ENCODE measurements around the gene LNX2. TPM values are rescaled to one million over a fixed set of nuclear protein-coding genes. Genes with fewer than 3 reads are reported as not detected.
A peak's percentile ranks its signal among the peaks of the same experiment; 100 is the strongest.

LNX2 gene
- total and polyA plus RNA-seq, 7 experiments from 2014 or later, result 3.2 to 10.7 (median 4.5) TPM

DNA sequence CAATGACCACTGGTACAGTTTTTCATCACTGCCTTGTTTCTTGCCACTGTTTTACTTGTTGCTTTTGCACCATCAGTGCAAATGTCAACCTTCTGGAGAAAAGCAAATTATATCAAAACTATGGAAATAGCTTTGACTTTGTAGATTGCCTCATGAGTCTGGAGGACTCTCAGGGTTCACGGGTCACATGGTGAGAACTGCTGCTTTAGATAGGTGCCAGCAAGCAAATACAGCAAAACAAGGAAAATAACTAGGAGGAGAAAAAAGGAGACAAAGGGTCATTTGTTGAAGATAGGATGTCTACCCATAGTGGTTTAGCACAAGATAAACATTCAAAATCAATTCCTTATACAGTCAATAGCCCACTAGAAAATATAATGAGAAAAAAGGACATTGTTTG, 34.5 kb upstream of the LNX2 start:
- Histone ChIP-seq H3K36me3 (ENCODE audit: control insufficient read depth in 2 of 3, insufficient read depth in 3 of 3, low read length in 3 of 3) (peaks cover 7 to 12% (median 10%) of the 10 kb centered on the region in 3 experiments), H3K4me3 (ENCODE audit: low read length) (no peak overlapping the region), H3K27ac (ENCODE audit: low read depth, low read length) (no peak overlapping the region), H3K27me3 (ENCODE audit: control insufficient read depth in 2 of 2, insufficient read depth in 2 of 2, low read length in 2 of 2) (no peaks in the 10 kb centered on the region), H3K9me3 (ENCODE audit: control insufficient read depth in 2 of 3, low read length in 3 of 3) (peaks cover under 1 to 7% (median 7%) of the 10 kb centered on the region in 3 experiments), H3K4me1 (ENCODE audit: control insufficient read depth in 2 of 2, insufficient read depth in 2 of 2, low read length in 2 of 2) (no peaks in the 10 kb centered on the region)
- Mint-ChIP-seq H3K27ac (no peak overlapping the region), H3K4me1 (peaks cover 2 to 20% (median 4%) of the 10 kb centered on the region in 7 donors), H3K9me3 (peaks cover 0 to 11% (median 6%) of the 10 kb centered on the region in 11 donors), H3K4me3 (no peak overlapping the region), H3K27me3 (no peaks in the 10 kb centered on the region), H3K36me3 (peaks cover 7 to 41% (median 28%) of the 10 kb centered on the region in 5 donors)
- ChIA-PET POLR2A (no interaction called here), CTCF (no interaction called here)
- DNase-seq, result no peak
- ATAC-seq, result no peak
- intact Hi-C loops (cut with micrococcal nuclease), result loop anchor here in 1 of 2 donors (5.0 kb wide), 1 partner anchor 33 kb away; the partner anchor contains the start of genes LNX2 and POLR1D

DNA sequence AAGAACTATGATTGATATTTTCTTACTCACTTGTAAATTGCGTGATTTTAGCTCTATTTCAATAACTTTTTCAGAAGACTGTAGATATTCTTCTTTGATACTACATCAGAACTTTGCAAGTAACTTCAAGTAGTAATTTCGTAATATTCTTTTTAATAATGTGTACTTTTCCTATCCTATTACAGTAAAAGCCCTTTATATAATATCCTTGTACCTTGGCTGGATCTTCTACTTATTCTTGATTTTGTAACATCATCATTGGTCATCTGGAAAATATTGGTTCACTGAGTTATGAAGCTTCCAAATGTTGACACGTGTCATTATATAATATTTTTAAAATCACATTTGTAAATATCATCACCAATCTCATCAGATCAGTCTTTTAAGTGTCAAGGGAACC, 33.7 kb upstream of the LNX2 start:
- ChIA-PET POLR2A (no interaction called here), CTCF (no interaction called here)
- H3K27ac Mint-ChIP-seq, result no peak overlapping the region
- Histone ChIP-seq H3K27me3 (ENCODE audit: control insufficient read depth in 2 of 2, insufficient read depth in 2 of 2, low read length in 2 of 2) (no peaks in the 10 kb centered on the region), H3K4me3 (ENCODE audit: low read length) (no peak overlapping the region), H3K36me3 (ENCODE audit: control insufficient read depth in 2 of 3, insufficient read depth in 3 of 3, low read length in 3 of 3) (peaks cover 10 to 19% (median 16%) of the 10 kb centered on the region in 3 experiments), H3K27ac (ENCODE audit: low read depth, low read length) (no peak overlapping the region), H3K4me1 (ENCODE audit: control insufficient read depth in 2 of 2, insufficient read depth in 2 of 2, low read length in 2 of 2) (no peaks in the 10 kb centered on the region), H3K9me3 (ENCODE audit: control insufficient read depth in 2 of 3, low read length in 3 of 3) (peaks cover 3 to 11% (median 7%) of the 10 kb centered on the region in 3 experiments)
- ATAC-seq (no peak), DNase-seq (no peak)
- H3K4me3 Mint-ChIP-seq, result no peak overlapping the region
- peaks cover 0 to 15% (median 7%) of the 10 kb centered on the region in 11 donors for H3K9me3 Mint-ChIP-seq
- H3K27me3 Mint-ChIP-seq, result no peaks in the 10 kb centered on the region
- H3K4me1 Mint-ChIP-seq, result peaks cover 0 to 16% (median 4%) of the 10 kb centered on the region in 7 donors
- intact Hi-C loops (cut with micrococcal nuclease), result no loop called here
- peaks cover 11 to 44% (median 35%) of the 10 kb centered on the region in 5 donors for H3K36me3 Mint-ChIP-seq

DNA sequence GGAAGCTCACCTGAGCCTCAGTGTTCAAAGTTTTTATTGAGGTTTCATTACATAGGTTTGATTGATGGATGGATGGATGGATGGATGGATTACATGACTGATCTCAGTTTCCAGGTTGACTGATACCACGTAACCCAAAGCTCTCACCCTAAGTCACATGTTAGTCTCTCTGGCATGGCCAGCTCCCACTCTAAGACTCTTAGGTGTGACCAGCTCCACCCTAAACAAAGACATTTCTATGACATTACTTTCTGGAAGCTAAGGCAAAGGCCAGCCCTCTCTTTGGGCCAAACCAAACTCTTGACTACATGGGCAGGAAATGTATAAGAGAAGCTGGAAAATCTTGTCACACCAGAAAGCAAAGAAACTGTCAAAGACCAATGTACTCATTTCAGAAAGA, 30.0 kb upstream of the LNX2 start:
- H3K36me3 Mint-ChIP-seq, result peaks cover 11 to 63% (median 56%) of the 10 kb centered on the region in 5 donors
- peaks cover 0 to 24% (median 9%) of the 10 kb centered on the region in 11 donors for H3K9me3 Mint-ChIP-seq
- Histone ChIP-seq H3K27ac (ENCODE audit: low read depth, low read length) (no peak overlapping the region), H3K27me3 (ENCODE audit: control insufficient read depth in 2 of 2, insufficient read depth in 2 of 2, low read length in 2 of 2) (no peaks in the 10 kb centered on the region), H3K4me1 (ENCODE audit: control insufficient read depth in 2 of 2, insufficient read depth in 2 of 2, low read length in 2 of 2) (no peaks in the 10 kb centered on the region), H3K9me3 (ENCODE audit: control insufficient read depth in 2 of 3, low read length in 3 of 3) (peaks cover 3 to 11% (median 7%) of the 10 kb centered on the region in 3 experiments), H3K4me3 (ENCODE audit: low read length) (no peak overlapping the region), H3K36me3 (ENCODE audit: control insufficient read depth in 2 of 3, insufficient read depth in 3 of 3, low read length in 3 of 3) (peaks cover 10 to 31% (median 22%) of the 10 kb centered on the region in 3 experiments)
- intact Hi-C loops (cut with micrococcal nuclease), result no loop called here
- DNase-seq (no peak), ATAC-seq (no peak)
- H3K4me1 Mint-ChIP-seq, result peaks cover 0 to 25% (median 4%) of the 10 kb centered on the region in 7 donors
- no peak overlapping the region for H3K27ac Mint-ChIP-seq
- POLR2A ChIA-PET, result no interaction called here
- CTCF ChIA-PET, result no interaction called here
- H3K4me3 Mint-ChIP-seq, result no peak overlapping the region
- no peaks in the 10 kb centered on the region for H3K27me3 Mint-ChIP-seq

DNA sequence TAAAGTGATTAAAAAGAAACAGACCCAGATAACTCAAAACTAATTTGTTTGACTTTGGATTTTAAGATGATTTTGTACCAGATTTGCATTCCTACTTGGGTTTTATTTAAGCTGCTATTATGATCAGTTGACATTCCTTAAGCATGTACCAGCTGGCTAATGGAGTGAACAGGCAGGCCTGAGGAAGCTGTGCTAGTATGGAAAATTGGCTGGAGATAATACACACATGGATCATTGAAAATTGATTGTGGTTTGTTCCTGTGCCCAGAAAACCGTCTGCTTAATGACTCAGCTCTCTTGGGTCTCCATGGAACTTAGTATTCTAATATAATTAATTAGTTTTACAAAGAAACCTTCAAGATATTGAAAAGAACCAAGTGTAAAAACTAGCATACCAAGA, 24.0 kb upstream of the LNX2 start:
- intact Hi-C loops (cut with micrococcal nuclease), result no loop called here
- H3K27me3 ChIP-seq (ENCODE audit: control insufficient read depth in 2 of 2, insufficient read depth in 2 of 2, low read length in 2 of 2), result no peaks in the 10 kb centered on the region
- no peak overlapping the region for H3K4me3 ChIP-seq (ENCODE audit: low read length)
- Mint-ChIP-seq H3K27ac (peak overlapping the region in 1 of 9 donors; percentile 24), H3K36me3 (peaks cover 0 to 60% (median 33%) of the 10 kb centered on the region in 5 donors), H3K4me1 (peaks cover 18 to 64% (median 45%) of the 10 kb centered on the region in 7 donors), H3K9me3 (peaks cover 0 to 11% (median 4%) of the 10 kb centered on the region in 11 donors), H3K27me3 (no peaks in the 10 kb centered on the region), H3K4me3 (no peak overlapping the region)
- ChIA-PET CTCF (no interaction called here), POLR2A (no interaction called here)
- DNase-seq (no peak), ATAC-seq (no peak)
- peaks cover 0 to 14% (median 8%) of the 10 kb centered on the region in 3 experiments for H3K36me3 ChIP-seq (ENCODE audit: control insufficient read depth in 2 of 3, insufficient read depth in 3 of 3, low read length in 3 of 3)
- H3K4me1 ChIP-seq (ENCODE audit: control insufficient read depth in 2 of 2, insufficient read depth in 2 of 2, low read length in 2 of 2), result no peaks in the 10 kb centered on the region
- H3K9me3 ChIP-seq (ENCODE audit: control insufficient read depth in 2 of 3, low read length in 3 of 3), result no peaks in the 10 kb centered on the region
- H3K27ac ChIP-seq (ENCODE audit: low read depth, low read length), result no peak overlapping the region

DNA sequence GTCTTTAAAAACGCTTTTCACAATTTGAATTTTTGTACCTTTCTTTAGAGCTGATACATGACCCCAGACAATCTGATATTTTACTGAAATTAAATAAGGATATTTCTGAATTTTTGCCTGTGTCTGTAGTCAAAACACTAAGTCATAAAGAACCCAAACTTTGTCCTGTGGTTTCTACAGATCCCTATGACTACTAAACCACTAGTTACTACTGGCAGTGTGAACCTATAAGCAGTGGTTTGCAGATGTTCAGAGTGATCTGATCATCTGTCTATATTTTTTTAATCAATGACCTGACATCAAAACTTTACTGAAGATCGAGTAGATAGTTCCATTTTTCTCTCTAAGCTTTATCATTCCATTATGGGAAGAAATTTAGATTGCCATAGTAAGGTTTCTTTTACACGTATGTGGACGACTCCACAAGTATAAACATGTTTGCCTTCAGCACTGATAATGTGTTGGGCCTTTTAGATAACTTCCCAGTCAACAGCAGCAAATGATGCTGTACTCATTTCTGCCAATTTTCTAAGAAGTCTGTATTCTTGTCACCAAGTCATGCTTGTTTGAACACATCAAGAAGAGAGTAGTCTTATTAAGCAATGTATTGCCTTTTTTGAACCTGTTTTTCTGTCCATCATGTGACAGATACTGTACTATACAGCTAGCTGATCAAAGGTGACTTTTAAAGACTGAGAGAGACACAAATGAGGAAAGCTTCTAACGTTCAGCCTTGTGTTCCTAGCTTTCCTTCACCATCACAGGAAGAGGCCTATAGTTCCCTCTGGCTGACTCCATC, 23.2 kb upstream of the LNX2 start:
- no peak for ATAC-seq
- no peaks in the 10 kb centered on the region for H3K9me3 ChIP-seq (ENCODE audit: control insufficient read depth in 2 of 3, low read length in 3 of 3)
- H3K36me3 ChIP-seq (ENCODE audit: control insufficient read depth in 2 of 3, insufficient read depth in 3 of 3, low read length in 3 of 3), result peaks cover 0 to 8% (median 4%) of the 10 kb centered on the region in 3 experiments
- CTCF ChIA-PET, result no interaction called here
- Mint-ChIP-seq H3K4me3 (no peak overlapping the region), H3K27me3 (no peaks in the 10 kb centered on the region), H3K9me3 (peaks cover 0 to 5% (median 2%) of the 10 kb centered on the region in 11 donors), H3K36me3 (peaks cover 0 to 56% (median 25%) of the 10 kb centered on the region in 5 donors), H3K27ac (peak overlapping the region in 3 of 9 donors; percentile 3 to 24 (median 4)), H3K4me1 (peaks cover 18 to 69% (median 49%) of the 10 kb centered on the region in 7 donors)
- no peaks in the 10 kb centered on the region for H3K27me3 ChIP-seq (ENCODE audit: control insufficient read depth in 2 of 2, insufficient read depth in 2 of 2, low read length in 2 of 2)
- POLR2A ChIA-PET, result no interaction called here
- H3K27ac ChIP-seq (ENCODE audit: low read depth, low read length), result no peak overlapping the region
- no peak overlapping the region for H3K4me3 ChIP-seq (ENCODE audit: low read length)
- no peaks in the 10 kb centered on the region for H3K4me1 ChIP-seq (ENCODE audit: control insufficient read depth in 2 of 2, insufficient read depth in 2 of 2, low read length in 2 of 2)
- DNase-seq, result no peak
- intact Hi-C loops (cut with micrococcal nuclease), result no loop called here

DNA sequence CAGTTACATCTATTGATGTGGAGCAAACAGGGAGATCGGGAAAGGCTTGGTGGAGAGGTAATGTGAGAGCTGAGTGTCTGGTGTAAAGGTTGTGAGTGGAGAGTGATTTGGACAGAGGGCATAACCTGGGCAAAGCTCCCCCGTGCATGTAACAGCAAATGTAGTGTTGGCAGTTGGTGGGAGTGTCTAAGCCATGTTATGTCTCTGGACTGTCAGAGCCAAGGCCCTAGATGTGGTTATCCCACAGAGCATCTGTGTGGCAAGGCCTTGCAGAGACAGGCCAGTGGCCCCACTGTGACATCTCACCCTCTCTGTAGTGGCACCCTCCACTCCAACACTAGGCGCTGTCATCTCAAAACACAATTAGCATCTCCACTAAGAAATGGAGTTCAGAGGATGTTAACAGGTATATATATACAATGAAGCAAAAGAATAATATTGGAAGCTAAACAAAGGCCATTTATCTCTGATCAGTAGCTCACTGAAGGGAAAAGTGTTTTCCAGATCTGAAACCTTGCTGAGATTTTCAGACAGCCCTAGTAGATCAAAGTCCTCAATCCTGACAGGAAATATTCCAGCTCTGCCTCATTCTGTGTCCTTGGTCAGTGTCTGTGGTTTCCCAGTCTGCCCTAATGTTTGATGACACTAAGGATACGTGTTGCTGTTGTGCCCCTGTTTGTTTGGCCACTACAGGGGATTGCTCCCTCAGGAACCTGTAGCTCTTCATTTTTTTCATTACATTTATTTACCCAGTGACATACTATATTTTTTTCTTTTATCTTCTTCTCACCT, 21.6 kb upstream of the LNX2 start:
- Mint-ChIP-seq H3K4me3 (peak overlapping the region in 1 of 10 donors; percentile 14), H3K36me3 (peaks cover 0 to 52% (median 18%) of the 10 kb centered on the region in 5 donors), H3K9me3 (peaks cover 0 to 5% (median 0%) of the 10 kb centered on the region in 11 donors), H3K27ac (peak overlapping the region in 2 of 9 donors; percentile 3 to 84), H3K27me3 (no peaks in the 10 kb centered on the region), H3K4me1 (peaks cover 22 to 81% (median 61%) of the 10 kb centered on the region in 7 donors)
- H3K4me1 ChIP-seq (ENCODE audit: control insufficient read depth in 2 of 2, insufficient read depth in 2 of 2, low read length in 2 of 2), result no peaks in the 10 kb centered on the region
- H3K4me3 ChIP-seq (ENCODE audit: low read length), result no peak overlapping the region
- H3K27me3 ChIP-seq (ENCODE audit: control insufficient read depth in 2 of 2, insufficient read depth in 2 of 2, low read length in 2 of 2), result no peaks in the 10 kb centered on the region
- no peak overlapping the region for H3K27ac ChIP-seq (ENCODE audit: low read depth, low read length)
- ATAC-seq (no peak), DNase-seq (no peak)
- H3K9me3 ChIP-seq (ENCODE audit: control insufficient read depth in 2 of 3, low read length in 3 of 3), result no peaks in the 10 kb centered on the region
- CTCF ChIA-PET, result no interaction called here
- intact Hi-C loops (cut with micrococcal nuclease), result no loop called here
- POLR2A ChIA-PET, result interaction anchor here (1.1 kb wide), 1 partner anchor 22 kb away, joined by 3 read pairs; the partner anchor contains the start of gene LNX2
- H3K36me3 ChIP-seq (ENCODE audit: control insufficient read depth in 2 of 3, insufficient read depth in 3 of 3, low read length in 3 of 3), result peaks cover 0 to 3% (median 0%) of the 10 kb centered on the region in 3 experiments

Data from naive thymus-derived CD4-positive, alpha-beta T cell (primary cell).